HG03354 (cell line): ENCODE data around the gene ESYT1.
A peak's percentile ranks its signal among the peaks of the same experiment; 100 is the strongest.

Experiments used
- ATAC-seq: cut with Tn5 transposase; IDR thresholded peaks from one replicate; pipeline ENCODE4 v1.9.1; 2021; ENCODE audit warnings: mild to moderate bottlenecking; ENCODE audit not compliant: unreplicated experiment, poor library complexity, severe bottlenecking

The ESYT1 gene

GRCh38 chr12:56127888-56128669, at the start of gene ESYT1:
Gene ESYT1, plus strand, starts transcription at chr12:56128267. Its CDS starts 53 bp downstream, at chr12:56128320.
- peak; percentile 90 for ATAC-seq

- ATAC-seq = no peak
Observed at GRCh38 chr12:56078427-56078826, 49.6 kb upstream of the ESYT1 start.

- ATAC-seq = peak; percentile 82
Observed at GRCh38 chr12:56078931-56079722, 48.9 kb upstream of the ESYT1 start.

- ATAC-seq = peak; percentile 34
Observed at GRCh38 chr12:56079723-56080555, 48.1 kb upstream of the ESYT1 start, which contains the start of gene ERBB3. Gene ERBB3, plus strand, starts transcription at chr12:56080165. Its CDS starts 136 bp downstream, at chr12:56080301.

- ATAC-seq = no peak
Observed at GRCh38 chr12:56080556-56081138, 47.4 kb upstream of the ESYT1 start.

- ATAC-seq = no peak
Observed at GRCh38 chr12:56081393-56082347, 46.4 kb upstream of the ESYT1 start.

- ATAC-seq = no peak
Observed at GRCh38 chr12:56082382-56082781, 45.7 kb upstream of the ESYT1 start.

- no peak for ATAC-seq
Observed at GRCh38 chr12:56082967-56083366, 45.1 kb upstream of the ESYT1 start.

GRCh38 chr12:56084958-56085543, 43.0 kb upstream of the ESYT1 start:
- no peak for ATAC-seq

- no peak for ATAC-seq
Observed at GRCh38 chr12:56086096-56086495, 42.0 kb upstream of the ESYT1 start.

GRCh38 chr12:56086608-56087007, 41.5 kb upstream of the ESYT1 start:
- no peak for ATAC-seq

GRCh38 chr12:56087220-56087619, 40.8 kb upstream of the ESYT1 start:
- ATAC-seq = no peak

- no peak for ATAC-seq
Observed at GRCh38 chr12:56097738-56098137, 30.3 kb upstream of the ESYT1 start.

GRCh38 chr12:56098592-56098991, 29.5 kb upstream of the ESYT1 start:
- ATAC-seq = no peak

GRCh38 chr12:56099787-56100186, 28.3 kb upstream of the ESYT1 start:
- no peak for ATAC-seq

- no peak for ATAC-seq
Observed at GRCh38 chr12:56101045-56101444, 27.0 kb upstream of the ESYT1 start.

GRCh38 chr12:56102683-56103065, 25.4 kb upstream of the ESYT1 start:
- no peak for ATAC-seq

- ATAC-seq = no peak
Observed at GRCh38 chr12:56103066-56103711, 24.9 kb upstream of the ESYT1 start.
